GM12864 (cell line): ENCODE data around the gene SHCBP1L.

Experiments
- DNase-seq: peaks from one replicate; pipeline ENCODE4 v3.0.0-alpha.2; 2011; ENCODE audit warnings: low read depth
- H3K4me3 ChIP-seq: 2 replicates; pipeline ENCODE4 v1.5.1; 2011; ENCODE audit warnings: mild to moderate bottlenecking, low read depth, low read length, control low read depth
- TF ChIP-seq, protein P1 (sequence below): IDR thresholded peaks from 2 replicates; pipeline ENCODE4 v1.5.1; 2011; ENCODE audit warnings: low read depth, mild to moderate bottlenecking, moderate library complexity, low read length, control low read depth, inconsistent platforms; ENCODE audit errors: missing control alignments

The SHCBP1L gene

DNA sequence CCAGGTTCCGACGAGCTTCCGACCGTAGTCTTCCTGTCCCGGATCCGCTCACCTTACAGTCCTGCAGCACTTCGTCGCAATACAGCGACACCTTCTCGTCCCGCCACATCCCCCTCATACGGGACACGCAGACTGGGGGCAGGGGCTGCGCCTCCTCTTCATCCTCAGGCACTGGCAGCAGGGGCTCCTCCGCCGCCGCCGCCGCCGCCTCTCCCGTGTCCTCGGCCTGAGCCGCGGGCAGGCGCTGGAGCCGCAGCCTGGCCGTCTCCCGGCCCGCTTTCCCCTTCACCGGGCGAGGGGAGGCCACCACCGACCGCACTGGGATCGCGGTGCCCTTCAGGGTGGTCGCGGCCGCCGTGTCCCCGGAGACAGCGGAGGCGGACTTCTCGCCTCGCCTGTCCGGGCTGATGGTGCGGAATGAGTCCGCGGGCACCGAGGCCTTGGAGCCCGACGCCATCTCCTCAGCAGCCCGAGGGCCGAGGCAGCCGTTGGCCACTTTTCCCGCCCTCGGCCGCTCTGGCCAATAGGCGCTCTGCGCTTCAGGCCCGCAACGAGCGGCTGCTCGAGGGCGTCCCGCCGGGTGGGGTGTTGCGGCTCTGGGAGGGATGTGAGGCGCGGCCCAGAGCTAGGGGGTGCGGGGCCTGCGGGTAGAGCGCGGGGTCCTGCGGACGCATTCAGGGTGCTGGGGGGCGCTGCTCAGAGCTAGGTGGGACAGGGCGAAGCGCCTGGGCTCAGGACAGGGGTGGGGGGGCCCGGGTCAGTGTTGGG lies at the start of gene SHCBP1L:
Gene SHCBP1L, minus strand, starts transcription at position 490 of the 768 bp plus-strand sequence. Its CDS starts 33 bp downstream, at position 457.
- TF ChIP-seq, protein P1, sequence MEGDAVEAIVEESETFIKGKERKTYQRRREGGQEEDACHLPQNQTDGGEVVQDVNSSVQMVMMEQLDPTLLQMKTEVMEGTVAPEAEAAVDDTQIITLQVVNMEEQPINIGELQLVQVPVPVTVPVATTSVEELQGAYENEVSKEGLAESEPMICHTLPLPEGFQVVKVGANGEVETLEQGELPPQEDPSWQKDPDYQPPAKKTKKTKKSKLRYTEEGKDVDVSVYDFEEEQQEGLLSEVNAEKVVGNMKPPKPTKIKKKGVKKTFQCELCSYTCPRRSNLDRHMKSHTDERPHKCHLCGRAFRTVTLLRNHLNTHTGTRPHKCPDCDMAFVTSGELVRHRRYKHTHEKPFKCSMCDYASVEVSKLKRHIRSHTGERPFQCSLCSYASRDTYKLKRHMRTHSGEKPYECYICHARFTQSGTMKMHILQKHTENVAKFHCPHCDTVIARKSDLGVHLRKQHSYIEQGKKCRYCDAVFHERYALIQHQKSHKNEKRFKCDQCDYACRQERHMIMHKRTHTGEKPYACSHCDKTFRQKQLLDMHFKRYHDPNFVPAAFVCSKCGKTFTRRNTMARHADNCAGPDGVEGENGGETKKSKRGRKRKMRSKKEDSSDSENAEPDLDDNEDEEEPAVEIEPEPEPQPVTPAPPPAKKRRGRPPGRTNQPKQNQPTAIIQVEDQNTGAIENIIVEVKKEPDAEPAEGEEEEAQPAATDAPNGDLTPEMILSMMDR: no peak
- no peak for DNase-seq
- no peak within 1 kb of the TSS for H3K4me3 ChIP-seq

DNA sequence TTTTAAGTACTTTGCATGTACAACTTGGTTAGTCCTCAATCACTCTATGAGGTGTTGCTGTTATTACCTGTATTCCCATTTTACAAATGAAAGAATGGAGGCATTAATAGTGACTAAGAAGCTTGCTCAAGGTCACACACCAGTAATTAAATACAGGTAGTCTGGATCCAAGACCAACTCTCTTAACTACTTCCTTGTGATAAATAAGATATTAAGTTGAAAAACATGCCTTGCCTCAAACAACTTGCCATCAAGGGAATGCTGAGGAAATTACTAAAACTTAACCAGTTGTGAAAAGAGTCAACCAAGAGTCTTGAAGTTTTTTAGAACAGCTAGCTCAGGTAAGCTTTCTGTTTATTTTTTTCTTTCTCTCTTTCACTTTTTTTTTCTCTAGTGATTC lies 49.3 kb upstream of the SHCBP1L start:
- TF ChIP-seq, protein P1: no peak
- no peak for DNase-seq
- H3K4me3 ChIP-seq: no peak overlapping the region

DNA sequence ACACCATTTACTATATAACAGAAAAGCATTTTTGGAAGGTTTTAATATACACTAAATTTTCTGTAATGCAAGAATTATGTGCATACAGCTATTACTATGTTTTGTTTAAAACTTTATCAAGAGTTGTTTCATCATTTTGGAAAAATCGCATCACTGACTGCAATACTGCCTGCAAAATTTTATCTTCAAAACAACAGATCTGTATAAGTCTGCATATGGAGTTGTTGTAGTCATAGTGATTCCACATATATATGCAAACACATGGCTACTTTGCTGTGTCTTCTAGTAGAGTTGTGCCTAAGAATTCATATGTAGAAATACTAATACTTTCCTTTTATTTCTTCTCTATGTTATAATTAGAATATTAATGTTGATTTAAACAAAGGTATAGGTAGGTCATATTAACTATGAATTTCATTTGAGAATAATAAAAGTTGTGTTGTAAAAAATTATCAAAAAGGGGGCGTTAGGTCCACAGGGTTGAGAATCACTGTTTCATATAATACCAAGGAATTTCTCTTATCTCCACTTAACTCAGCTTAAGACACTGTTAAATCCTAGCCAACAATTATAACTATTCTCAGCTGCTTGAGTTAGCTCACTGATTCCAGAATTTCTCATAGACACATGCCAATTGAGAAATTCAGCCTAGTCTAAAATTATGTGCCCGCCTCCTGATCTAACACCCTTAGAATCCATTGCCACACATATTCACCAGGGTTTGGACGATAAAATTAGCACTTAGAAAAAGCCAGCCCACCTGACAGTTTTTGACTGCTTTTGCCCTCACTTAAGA lies 47.4 kb upstream of the SHCBP1L start:
- no peak for DNase-seq
- H3K4me3 ChIP-seq: no peak overlapping the region
- TF ChIP-seq, protein P1: no peak

DNA sequence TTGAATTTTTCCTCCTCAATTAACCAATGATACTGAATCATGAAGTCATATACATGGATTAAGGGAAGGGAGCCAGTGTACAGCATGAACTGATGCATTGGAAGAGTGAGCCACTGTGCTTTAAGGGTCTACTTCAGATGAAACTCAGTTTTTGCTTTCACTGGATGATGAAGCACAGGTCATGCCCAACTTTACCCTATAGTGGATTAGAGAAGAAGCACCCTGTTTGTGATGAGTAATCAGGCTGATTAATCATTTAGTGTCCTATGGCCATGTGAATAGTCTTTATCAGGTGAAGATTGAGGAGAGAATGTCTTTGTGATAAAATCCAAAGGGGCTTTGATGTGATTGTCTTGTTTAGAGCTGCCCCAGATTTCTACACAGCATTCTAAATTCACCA lies 45.5 kb upstream of the SHCBP1L start:
- no peak overlapping the region for H3K4me3 ChIP-seq
- no peak for DNase-seq
- TF ChIP-seq, protein P1: no peak

DNA sequence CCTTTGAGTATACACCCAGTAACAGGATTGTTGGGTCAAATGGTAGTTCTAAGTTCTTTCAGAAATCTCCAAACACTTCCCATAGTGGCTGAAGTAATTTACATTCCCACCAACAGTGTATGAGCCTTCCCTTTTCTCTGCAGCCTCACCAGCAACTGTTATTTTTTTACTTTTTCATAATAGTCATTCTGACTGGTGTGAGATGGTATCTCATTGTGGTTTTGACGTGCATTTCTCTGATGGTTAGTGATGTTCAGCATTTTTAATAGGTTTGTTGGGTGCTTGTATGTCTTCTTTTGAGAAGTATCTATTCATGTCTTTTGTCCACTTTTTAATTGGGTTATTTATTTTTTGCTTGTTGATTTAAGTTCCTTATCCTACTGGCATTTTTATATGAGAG lies 43.9 kb upstream of the SHCBP1L start:
- H3K4me3 ChIP-seq: no peak overlapping the region
- TF ChIP-seq, protein P1: no peak
- DNase-seq: no peak

DNA sequence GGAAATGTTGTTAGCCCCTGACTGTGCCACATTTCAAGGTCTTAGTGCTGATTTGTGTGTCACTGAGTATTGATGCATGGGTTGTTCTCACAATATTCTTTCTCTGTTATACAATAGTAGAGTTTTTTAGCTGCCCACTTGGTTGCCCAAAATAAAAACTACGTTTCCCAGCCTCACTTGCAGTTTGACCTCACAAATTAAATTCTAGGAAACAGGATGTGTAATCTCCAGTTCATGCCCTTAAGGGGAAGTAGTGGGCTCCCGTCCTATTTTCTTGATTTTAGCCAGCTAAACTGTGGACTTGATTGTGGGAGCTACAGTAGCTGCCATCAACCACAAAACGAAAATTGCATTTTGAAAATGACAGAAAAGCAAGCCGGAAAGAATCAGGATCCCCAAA lies 42.9 kb upstream of the SHCBP1L start:
- DNase-seq: no peak
- H3K4me3 ChIP-seq: no peak overlapping the region

More for the DNA sequence above, 42.9 kb upstream of the SHCBP1L start:
- TF ChIP-seq, protein P1: no peak
